Left ventricle myocardium inferior (tissue), 1 donor: ENCODE results near the gene DGKE. TPM values are rescaled to one million over a fixed set of nuclear protein-coding genes. Genes with fewer than 3 reads are reported as not detected.

Experiments
- DNase-seq: peaks from one replicate; pipeline ENCODE4 v3.0.0-alpha.2; 2020
- H3K27ac ChIP-seq: fragments of 200-600 bp; replicated peaks from 2 replicates; pipeline ENCODE4 v1.8.0; 2021
- H3K27me3 ChIP-seq: fragments of 200-600 bp; 2 replicates; pipeline ENCODE4 v1.8.0; 2021; ENCODE audit warnings: low read depth
- H3K36me3 ChIP-seq: fragments of 200-600 bp; 2 replicates; pipeline ENCODE4 v1.8.0; 2021
- H3K4me1 ChIP-seq: fragments of 200-600 bp; 2 replicates; pipeline ENCODE4 v1.8.0; 2021
- H3K4me3 ChIP-seq: fragments of 200-600 bp; 2 replicates; pipeline ENCODE4 v1.8.0; 2021; ENCODE audit warnings: mild to moderate bottlenecking, moderate library complexity
- H3K9me3 ChIP-seq: fragments of 200-600 bp; replicated peaks from 2 replicates; pipeline ENCODE4 v1.8.0; 2021
- intact Hi-C: fragments of 100-400 bp; cut with micrococcal nuclease; formaldehyde crosslinking; loops from one replicate; pipeline ENCODE4 v1.11.0; 2022
- total RNA-seq: library from RNA; stranded (reverse); fragmentation: NEBNext Ultra II Directional; extraction: Animal tissue kit (Norgen Biotek cat#: 25700); gene quantifications from one replicate; pipeline ENCODE4 v1.2.1, GENCODE V29; 2021
- TF ChIP-seq, protein P1 (sequence below): fragments of 200-600 bp; IDR thresholded peaks from 2 replicates; pipeline ENCODE4 v1.8.0; 2021; ENCODE audit warnings: antibody characterized with exemption, mild to moderate bottlenecking, borderline replicate concordance
- donor health status: DM: no; HTN: yes; CAD: no; lungs with severe emphysema.

The DGKE gene
- total RNA-seq, 1 donor from 2014 or later: 4.2 TPM

GRCh38 chr17:56830726-56831368 is 3.1 kb upstream of the DGKE start:
- no peak overlapping the region for H3K27ac ChIP-seq
- TF ChIP-seq, protein P1, sequence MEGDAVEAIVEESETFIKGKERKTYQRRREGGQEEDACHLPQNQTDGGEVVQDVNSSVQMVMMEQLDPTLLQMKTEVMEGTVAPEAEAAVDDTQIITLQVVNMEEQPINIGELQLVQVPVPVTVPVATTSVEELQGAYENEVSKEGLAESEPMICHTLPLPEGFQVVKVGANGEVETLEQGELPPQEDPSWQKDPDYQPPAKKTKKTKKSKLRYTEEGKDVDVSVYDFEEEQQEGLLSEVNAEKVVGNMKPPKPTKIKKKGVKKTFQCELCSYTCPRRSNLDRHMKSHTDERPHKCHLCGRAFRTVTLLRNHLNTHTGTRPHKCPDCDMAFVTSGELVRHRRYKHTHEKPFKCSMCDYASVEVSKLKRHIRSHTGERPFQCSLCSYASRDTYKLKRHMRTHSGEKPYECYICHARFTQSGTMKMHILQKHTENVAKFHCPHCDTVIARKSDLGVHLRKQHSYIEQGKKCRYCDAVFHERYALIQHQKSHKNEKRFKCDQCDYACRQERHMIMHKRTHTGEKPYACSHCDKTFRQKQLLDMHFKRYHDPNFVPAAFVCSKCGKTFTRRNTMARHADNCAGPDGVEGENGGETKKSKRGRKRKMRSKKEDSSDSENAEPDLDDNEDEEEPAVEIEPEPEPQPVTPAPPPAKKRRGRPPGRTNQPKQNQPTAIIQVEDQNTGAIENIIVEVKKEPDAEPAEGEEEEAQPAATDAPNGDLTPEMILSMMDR: no peak
- no peaks in the 10 kb centered on the region for H3K27me3 ChIP-seq
- no peaks in the 10 kb centered on the region for H3K36me3 ChIP-seq
- intact Hi-C loops: no loop called here
- DNase-seq: no peak
- H3K4me1 ChIP-seq: peaks cover 43% of the 10 kb centered on the region
- H3K4me3 ChIP-seq: no peak overlapping the region
- H3K9me3 ChIP-seq: no peaks in the 10 kb centered on the region

GRCh38 chr17:56831369-56832095 is 2.4 kb upstream of the DGKE start:
- H3K36me3 ChIP-seq: no peaks in the 10 kb centered on the region
- H3K9me3 ChIP-seq: no peaks in the 10 kb centered on the region
- no peak for DNase-seq
- no peaks in the 10 kb centered on the region for H3K27me3 ChIP-seq
- peaks cover 50% of the 10 kb centered on the region for H3K4me1 ChIP-seq
- H3K4me3 ChIP-seq: no peak overlapping the region
- no peak overlapping the region for H3K27ac ChIP-seq
- TF ChIP-seq, protein P1: no peak
- intact Hi-C loops: no loop called here

GRCh38 chr17:56832446-56832845 is 1.5 kb upstream of the DGKE start:
- peak overlapping the region; percentile 83 for H3K4me3 ChIP-seq
- peaks cover 58% of the 10 kb centered on the region for H3K4me1 ChIP-seq
- TF ChIP-seq, protein P1: no peak
- no peaks in the 10 kb centered on the region for H3K27me3 ChIP-seq
- DNase-seq: no peak
- no peaks in the 10 kb centered on the region for H3K9me3 ChIP-seq
- intact Hi-C loops: no loop called here
- H3K27ac ChIP-seq: peak overlapping the region; percentile 86
- no peaks in the 10 kb centered on the region for H3K36me3 ChIP-seq

DNA sequence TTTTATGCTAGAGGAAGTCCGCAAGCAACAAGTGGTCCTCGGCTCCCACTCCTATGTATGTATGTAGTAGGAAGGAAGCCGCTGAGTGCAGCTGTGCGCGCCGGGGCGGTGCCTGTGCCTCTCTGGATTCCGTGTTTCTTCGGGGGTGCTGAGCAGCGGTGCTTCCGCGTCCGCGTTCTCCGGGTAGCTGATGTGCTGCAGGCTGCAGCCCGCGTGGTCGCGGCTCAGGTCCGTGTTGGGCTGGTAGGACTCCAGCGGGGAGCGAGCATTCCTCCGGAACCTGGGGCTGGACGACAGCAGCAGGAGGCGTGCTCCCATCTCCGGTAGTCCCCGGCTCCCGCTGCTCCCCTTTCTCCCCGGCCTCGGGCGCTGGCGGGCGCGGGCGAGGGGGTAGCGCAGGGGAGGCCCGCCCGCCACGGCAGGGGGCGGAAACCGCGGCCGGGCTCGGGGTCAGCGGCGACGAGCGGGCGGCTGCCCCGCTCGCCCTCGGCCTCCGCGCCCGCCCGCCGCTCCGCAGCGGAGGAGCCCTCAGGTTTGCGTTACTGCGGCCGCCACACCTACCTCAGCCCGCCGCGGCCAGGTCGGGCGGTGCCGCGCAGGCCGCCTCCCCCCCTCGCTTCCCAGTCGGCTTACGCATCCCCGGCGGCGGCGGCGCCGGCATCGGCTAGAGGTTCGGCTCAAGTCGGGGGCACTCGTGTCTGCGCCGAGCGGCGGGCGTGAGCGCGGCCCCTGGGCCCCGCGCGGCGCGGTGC is 718 bp upstream of the DGKE start:
- Histone ChIP-seq H3K36me3 (no peaks in the 10 kb centered on the region), H3K27ac (peak overlapping the region; percentile 86), H3K4me3 (peak overlapping the region; percentile 83), H3K4me1 (peaks cover 58% of the 10 kb centered on the region), H3K27me3 (no peaks in the 10 kb centered on the region), H3K9me3 (no peaks in the 10 kb centered on the region)
- peak; percentile 64 for DNase-seq
- TF ChIP-seq, protein P1: no peak
- intact Hi-C loops: no loop called here

- peak; percentile 36 for DNase-seq
Measured at GRCh38 chr17:56834380-56835263, 671 bp downstream of the DGKE start.

More at GRCh38 chr17:56834380-56835263, 671 bp downstream of the DGKE start:
- intact Hi-C loops: no loop called here
- H3K36me3 ChIP-seq: no peaks in the 10 kb centered on the region
- peaks cover 58% of the 10 kb centered on the region for H3K4me1 ChIP-seq
- H3K9me3 ChIP-seq: no peaks in the 10 kb centered on the region
- H3K4me3 ChIP-seq: peak overlapping the region; percentile 83
- TF ChIP-seq, protein P1: peak; percentile 36
- H3K27ac ChIP-seq: peak overlapping the region; percentile 86
- H3K27me3 ChIP-seq: no peaks in the 10 kb centered on the region
